Esophagus muscularis mucosa (tissue), 4 donors: ENCODE data around the gene DIAPH3. TPM values are rescaled to one million over a fixed set of nuclear protein-coding genes. Genes with fewer than 3 reads are reported as not detected.

Experiments
- DNase-seq: peaks from one replicate; pipeline ENCODE4 v3.0.0-alpha.2; 2017; ENCODE audit errors: extremely low spot score
- H3K27ac ChIP-seq, 4 donors: fragments of 200-600 bp; sonication (generic); replicated peaks in 1 of 4; 1 replicate in 3 of 4; 2 replicates in 1 of 4; pipeline ENCODE4 v1.5.1; 2016 to 2019; ENCODE audit warnings: mild to moderate bottlenecking in 1 of 4
- H3K27me3 ChIP-seq, 4 donors: fragments of 200-600 bp; sonication (generic); one replicate each; pipeline versions ENCODE4 v1.5.1 to v1.6.0; 2016 to 2019
- H3K36me3 ChIP-seq, 4 donors: fragments of 200-600 bp; sonication (generic); one replicate each; pipeline ENCODE4 v1.5.1; 2016 to 2019
- H3K4me1 ChIP-seq, 4 donors: fragments of 200-600 bp; sonication (generic); one replicate each; pipeline ENCODE4 v1.5.1; 2016 to 2019
- H3K4me3 ChIP-seq, 4 donors: fragments of 200-600 bp; sonication (generic); 1 replicate in 2 of 4; 2 replicates in 2 of 4; pipeline ENCODE4 v1.5.1; 2016 to 2019; ENCODE audit warnings: mild to moderate bottlenecking in 4 of 4, moderate library complexity in 1 of 4
- H3K9me3 ChIP-seq, 4 donors: fragments of 200-600 bp; sonication (generic); 1 replicate in 3 of 4; 2 replicates in 1 of 4; pipeline ENCODE4 v1.5.1; 2016 to 2019
- CTCF ChIP-seq, 3 experiments: fragments of 200-600 bp in 2 of 3; fragments of 450-650 bp in 1 of 3; sonication (generic) in 2 of 3; IDR thresholded peaks; one replicate each; pipeline ENCODE4 v1.5.1; 2017 to 2019; ENCODE audit warnings: antibody characterized with exemption in 3 of 3, mild to moderate bottlenecking in 2 of 3, moderate library complexity in 1 of 3
- EP300 ChIP-seq: sonication (generic); formaldehyde crosslinking; IDR thresholded peaks from one replicate; pipeline ENCODE4 v1.6.1; 2017; ENCODE audit warnings: antibody characterized with exemption
- POLR2A ChIP-seq: fragments of 450-650 bp; IDR thresholded peaks from one replicate; pipeline ENCODE4 v1.6.1; 2017; ENCODE audit warnings: antibody characterized with exemption, moderate library complexity, mild to moderate bottlenecking, low read depth
- POLR2AphosphoS5 ChIP-seq, 2 donors: sonication (generic); formaldehyde crosslinking; IDR thresholded peaks; one replicate each; pipeline ENCODE4 v1.6.1; 2017; ENCODE audit warnings: antibody characterized with exemption in 2 of 2
- WGBS: methylation state at CpG from one replicate; pipeline ENCODE4 v1.1.5; 2018; 5-methylcytosine and 5-hydroxymethylcytosine counted together
- intact Hi-C: fragments of 100-400 bp; cut with DNase I; formaldehyde crosslinking; loops from one replicate; pipeline ENCODE4 v1.15.1; 2023
- total RNA-seq, 4 donors: library from RNA; depleted of rRNA; stranded (reverse); fragments of >200 nt; gene quantifications; one replicate each; pipeline versions ENCODE4 v1.1.0 to v1.2.1, GENCODE V29; 2016

Gene DIAPH3
- total RNA-seq, 4 donors from 2014 or later, result under 0.01 to 1.0 (median 0.41) TPM

- DNase-seq, result no peak
- H3K27me3 ChIP-seq, result no peaks in the 10 kb centered on the region
- TF ChIP-seq POLR2AphosphoS5 (IDR thresholded peaks at IDR 0.05) (no peak), EP300 (no peak), POLR2A (no peak), CTCF (IDR thresholded peaks at IDR 0.05) (no peak)
- no peak overlapping the region for H3K4me3 ChIP-seq
- no peak overlapping the region for H3K27ac ChIP-seq
- H3K4me1 ChIP-seq, result peaks cover 0 to 37% (median 28%) of the 10 kb centered on the region in 4 donors
- intact Hi-C loops, result no loop called here
- 94% methylated on average over 5 of the region's 5 CpGs for WGBS
- no peaks in the 10 kb centered on the region for H3K9me3 ChIP-seq
- no peaks in the 10 kb centered on the region for H3K36me3 ChIP-seq
These were observed 415.7 kb downstream of the DIAPH3 start for GRCh38 chr13:59748046-59748445.

GRCh38 chr13:59747529-59747928 is 416.2 kb downstream of the DIAPH3 start:
- TF ChIP-seq CTCF (IDR thresholded peaks at IDR 0.05), result no peak
- TF ChIP-seq POLR2AphosphoS5 (IDR thresholded peaks at IDR 0.05), result no peak
- Histone ChIP-seq H3K9me3 (no peaks in the 10 kb centered on the region), H3K27ac (no peak overlapping the region), H3K4me3 (no peak overlapping the region), H3K36me3 (no peaks in the 10 kb centered on the region), H3K27me3 (no peaks in the 10 kb centered on the region), H3K4me1 (peaks cover 0 to 37% (median 28%) of the 10 kb centered on the region in 4 donors)
- no peak for DNase-seq
- WGBS, result 100% methylated on average over 1 of the region's 1 CpG
- intact Hi-C loops, result no loop called here

- no peak for DNase-seq
- Histone ChIP-seq H3K27me3 (no peaks in the 10 kb centered on the region), H3K27ac (no peak overlapping the region), H3K9me3 (no peaks in the 10 kb centered on the region), H3K36me3 (no peaks in the 10 kb centered on the region), H3K4me3 (no peak overlapping the region), H3K4me1 (peaks cover 0 to 36% (median 26%) of the 10 kb centered on the region in 4 donors)
- no peak for TF ChIP-seq EP300
- TF ChIP-seq POLR2AphosphoS5 (IDR thresholded peaks at IDR 0.05), result no peak
- TF ChIP-seq POLR2A, result no peak
- TF ChIP-seq CTCF (IDR thresholded peaks at IDR 0.05), result no peak
- 88% methylated on average over 5 of the region's 5 CpGs for WGBS
- intact Hi-C loops, result no loop called here
These were observed 417.3 kb downstream of the DIAPH3 start for GRCh38 chr13:59746291-59746962.

GRCh38 chr13:59745392-59745788 is 418.3 kb downstream of the DIAPH3 start:
- Histone ChIP-seq H3K27ac (no peak overlapping the region), H3K4me3 (no peak overlapping the region), H3K9me3 (no peaks in the 10 kb centered on the region), H3K36me3 (no peaks in the 10 kb centered on the region), H3K27me3 (no peaks in the 10 kb centered on the region), H3K4me1 (peaks cover 0 to 25% (median 17%) of the 10 kb centered on the region in 4 donors)
- TF ChIP-seq EP300 (no peak), CTCF (IDR thresholded peaks at IDR 0.05) (no peak)
- WGBS, result 53% methylated on average over 1 of the region's 1 CpG
- no peak for DNase-seq
- intact Hi-C loops, result no loop called here
